ENCODE data around the gene UGT2B10.

UGT2B10 gene

GRCh38 chr4:68871809-68872642, 56.2 kb downstream of the UGT2B10 start:
- no peak for DNase-seq (ENCODE audit: low spot score)

- DNase-seq (ENCODE audit: low spot score), result no peak
These were observed 57.1 kb downstream of the UGT2B10 start for GRCh38 chr4:68872643-68873502.

- no peak for DNase-seq (ENCODE audit: low spot score)
These were observed 58.7 kb downstream of the UGT2B10 start for GRCh38 chr4:68874507-68874906.

- no peak for DNase-seq (ENCODE audit: low spot score)
These were observed 61.8 kb downstream of the UGT2B10 start for GRCh38 chr4:68877555-68877954.

- DNase-seq (ENCODE audit: low spot score), result no peak
These were observed 62.3 kb downstream of the UGT2B10 start for GRCh38 chr4:68878048-68878447.
